Measurements from ENCODE around the gene CHRM3.

CHRM3 gene

GRCh38 chr1:239428120-239428710 lies 41.8 kb downstream of the CHRM3 start:
- no peaks in the 10 kb centered on the region for H3K36me3 Mint-ChIP-seq (ENCODE audit: low read depth)
- H3K4me1 Mint-ChIP-seq (ENCODE audit: low read depth): no peaks in the 10 kb centered on the region
- no peaks in the 10 kb centered on the region for H3K27me3 Mint-ChIP-seq (ENCODE audit: low read depth)
- H3K4me3 Mint-ChIP-seq: no peak overlapping the region
- no peaks in the 10 kb centered on the region for H3K9me3 Mint-ChIP-seq
- no peak overlapping the region for H3K27ac Mint-ChIP-seq

GRCh38 chr1:239429163-239429562 lies 42.8 kb downstream of the CHRM3 start:
- no peaks in the 10 kb centered on the region for H3K36me3 Mint-ChIP-seq (ENCODE audit: low read depth)
- no peaks in the 10 kb centered on the region for H3K27me3 Mint-ChIP-seq (ENCODE audit: low read depth)

GRCh38 chr1:239432255-239432654 lies 45.9 kb downstream of the CHRM3 start:
- H3K27me3 Mint-ChIP-seq (ENCODE audit: low read depth): no peaks in the 10 kb centered on the region

More at GRCh38 chr1:239429163-239429562, 42.8 kb downstream of the CHRM3 start:
- Mint-ChIP-seq H3K9me3 (no peaks in the 10 kb centered on the region), H3K27ac (no peak overlapping the region), H3K4me3 (no peak overlapping the region), H3K4me1 (ENCODE audit: low read depth) (no peaks in the 10 kb centered on the region)

GRCh38 chr1:239434181-239434580 lies 47.8 kb downstream of the CHRM3 start:
- H3K4me3 Mint-ChIP-seq: no peak overlapping the region
- no peaks in the 10 kb centered on the region for H3K9me3 Mint-ChIP-seq
- H3K4me1 Mint-ChIP-seq (ENCODE audit: low read depth): no peaks in the 10 kb centered on the region
- no peaks in the 10 kb centered on the region for H3K36me3 Mint-ChIP-seq (ENCODE audit: low read depth)
- no peaks in the 10 kb centered on the region for H3K27me3 Mint-ChIP-seq (ENCODE audit: low read depth)
- H3K27ac Mint-ChIP-seq: no peak overlapping the region

More at GRCh38 chr1:239432255-239432654, 45.9 kb downstream of the CHRM3 start:
- Mint-ChIP-seq H3K4me3 (no peak overlapping the region), H3K9me3 (no peaks in the 10 kb centered on the region), H3K4me1 (ENCODE audit: low read depth) (no peaks in the 10 kb centered on the region), H3K36me3 (ENCODE audit: low read depth) (no peaks in the 10 kb centered on the region), H3K27ac (no peak overlapping the region)

Data from T-helper 1 cell treated with Interleukin-12 subunit alpha and Interleukin-12 subunit beta and Interleukin-4 antibody, amounts not matched to agents 30 μg/mL and 1 μg/mL, for 36 hours (primary cell).